Activated CD4-positive, alpha-beta memory T cell treated with anti-CD3 and anti-CD28 coated beads, Interleukin-2, amount 10 ng/mL, durations not matched to agents 7 days and 5 days (primary cell): ENCODE measurements around the gene DCXR. TPM values are rescaled to one million over a fixed set of nuclear protein-coding genes. Genes with fewer than 3 reads are reported as not detected.
"Not testable (repeated sequence)": the region's sequence is repeated elsewhere in the genome, so short reads cannot be mapped to it uniquely, and the experiment has no call there.

Source experiments
- CTCF ChIA-PET: fragments of 350-600 bp; sonication (Branson Sonifier 250); formaldehyde crosslinking; loops from one replicate; lab custom pipeline; 2021; ENCODE audit warnings: antibody characterized with exemption, inconsistent platforms; lab: Charles Lee
- POLR2A ChIA-PET: fragments of 350-600 bp; sonication (Branson Sonifier 250); formaldehyde crosslinking; loops from one replicate; lab custom pipeline; 2021; ENCODE audit warnings: antibody characterized with exemption; lab: Charles Lee
- DNase-seq: peaks from one replicate; pipeline ENCODE4 v3.0.0-alpha.2; 2020
- H3K27ac Mint-ChIP-seq: one replicate; pipeline ENCODE4 v1.8.0; 2021; ENCODE audit warnings: mild to moderate bottlenecking, mixed read lengths
- H3K27me3 Mint-ChIP-seq: one replicate; pipeline ENCODE4 v1.8.0; 2021; ENCODE audit warnings: mixed read lengths
- H3K36me3 Mint-ChIP-seq: one replicate; pipeline ENCODE4 v1.8.0; 2021; ENCODE audit warnings: low read depth, mixed read lengths
- H3K4me1 Mint-ChIP-seq: one replicate; pipeline ENCODE4 v1.8.0; 2021; ENCODE audit warnings: mixed read lengths
- H3K4me3 Mint-ChIP-seq: one replicate; pipeline ENCODE4 v1.8.0; 2021; ENCODE audit warnings: mild to moderate bottlenecking, mixed read lengths
- H3K9me3 Mint-ChIP-seq: one replicate; pipeline ENCODE4 v1.8.0; 2021; ENCODE audit warnings: mixed read lengths
- total RNA-seq, 2 experiments: library from RNA; stranded (reverse); gene quantifications; one replicate each; pipeline ENCODE4 v1.2.3, GENCODE V29; 2021

Gene DCXR
- total RNA-seq, 2 experiments from 2014 or later = 93.9 to 95.2 TPM

DNA sequence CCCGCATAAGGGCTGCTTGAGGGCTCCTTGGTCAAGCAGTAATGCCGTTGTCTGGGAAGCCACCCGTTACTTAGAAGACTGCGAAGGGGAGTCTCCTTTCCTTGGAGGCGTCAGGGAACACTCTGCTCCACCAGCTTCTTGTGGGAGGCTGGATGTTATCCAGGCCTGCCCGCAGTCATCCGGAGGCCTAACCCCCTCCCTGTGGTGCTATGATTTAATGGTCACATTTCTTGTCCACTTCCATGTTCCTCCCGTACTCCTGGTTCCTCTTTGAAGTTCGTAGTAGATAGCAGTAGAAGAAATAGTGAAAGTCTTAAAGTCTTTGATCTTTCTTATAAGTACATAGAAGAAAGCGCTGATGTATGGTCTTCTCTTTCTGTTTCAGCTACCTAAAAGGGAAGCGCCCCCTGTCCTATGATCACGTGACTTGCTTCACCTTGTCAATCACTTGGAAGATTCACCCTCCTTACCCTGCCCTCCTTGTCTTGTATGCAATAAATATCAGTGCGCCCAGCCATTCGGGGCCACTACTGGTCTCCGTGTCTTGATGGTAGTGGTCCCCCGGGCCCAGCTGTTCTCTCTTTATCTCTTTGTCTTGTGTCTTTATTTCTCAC, 1.4 kb upstream of the DCXR start:
- H3K4me3 Mint-ChIP-seq, H3K27me3 Mint-ChIP-seq, DNase-seq, H3K9me3 Mint-ChIP-seq, CTCF ChIA-PET, H3K36me3 Mint-ChIP-seq, H3K27ac Mint-ChIP-seq: not testable (repeated sequence)
- peaks cover 26% of the 10 kb centered on the region for H3K4me1 Mint-ChIP-seq
- POLR2A ChIA-PET = interaction anchor here (1.2 to 5.3 kb wide), 3 partner anchors 9 to 17 kb away, joined by 3 to 41 read pairs (median 27); partner anchors contain the start of genes CENPX, GPS1, LRRC45 and RFNG

DNA sequence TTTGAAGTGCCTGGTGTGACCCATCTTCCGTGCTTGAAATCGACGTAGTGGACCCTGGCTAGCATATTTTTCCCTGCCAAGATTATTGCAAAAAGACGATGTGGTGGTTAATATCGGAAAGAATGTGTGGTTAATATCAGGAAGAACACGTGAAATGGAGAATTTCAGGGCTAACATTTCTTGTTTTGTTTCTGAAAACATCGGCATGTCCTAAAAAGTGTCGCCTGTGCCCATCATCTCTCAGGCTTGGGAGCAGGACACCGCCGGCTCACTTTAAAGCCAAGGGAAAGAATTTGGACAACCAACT, 345 bp upstream of the DCXR start:
- ChIA-PET CTCF (interaction anchor here (0.6 to 1.6 kb wide), 37 partner anchors 8 to 481 kb away, joined by 3 to 43 read pairs (median 4); partner anchors contain the start of genes CENPX, FASN, LRRC45 and MAFG), POLR2A (interaction anchor here (0.6 to 5.3 kb wide), 21 partner anchors 8 to 261 kb away, joined by 3 to 41 read pairs (median 4); partner anchors contain the start of genes ARHGDIA, ASPSCR1, CENPX and DUS1L)
- no peaks in the 10 kb centered on the region for H3K9me3 Mint-ChIP-seq
- peak overlapping the region; percentile 83 for H3K4me3 Mint-ChIP-seq
- no peak for DNase-seq
- H3K27ac Mint-ChIP-seq = peak overlapping the region; percentile 94
- peaks cover 8% of the 10 kb centered on the region for H3K36me3 Mint-ChIP-seq
- H3K27me3 Mint-ChIP-seq = no peaks in the 10 kb centered on the region
- peaks cover 27% of the 10 kb centered on the region for H3K4me1 Mint-ChIP-seq

DNA sequence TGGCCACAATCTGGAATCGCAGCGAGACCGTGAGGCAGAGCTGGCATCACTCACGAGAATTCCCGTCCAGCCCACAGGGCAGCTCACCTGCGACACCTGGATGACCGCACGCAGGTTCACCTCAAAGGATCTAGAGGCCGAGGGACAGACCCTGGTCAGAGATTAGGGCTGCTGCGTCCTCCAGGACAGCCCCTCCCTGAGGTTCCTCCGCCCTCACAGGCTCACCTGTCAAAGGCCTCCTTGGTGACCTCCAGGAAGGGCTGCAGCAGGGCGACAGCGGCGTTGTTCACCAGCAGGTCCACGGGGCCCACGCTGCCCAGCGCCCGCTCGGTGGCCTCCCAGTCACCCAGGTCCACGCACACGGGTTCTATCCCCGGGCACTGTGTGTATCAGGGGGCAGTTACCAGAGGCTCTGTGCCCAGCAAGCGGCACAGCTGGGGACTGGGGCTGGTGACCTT, 834 bp downstream of the DCXR start:
- Mint-ChIP-seq H3K27me3 (no peaks in the 10 kb centered on the region), H3K4me1 (peaks cover 28% of the 10 kb centered on the region), H3K36me3 (peaks cover 8% of the 10 kb centered on the region), H3K4me3 (peak overlapping the region; percentile 83), H3K9me3 (no peaks in the 10 kb centered on the region), H3K27ac (peak overlapping the region; percentile 31)
- no peak for DNase-seq
- ChIA-PET POLR2A (interaction anchor here (0.8 to 5.3 kb wide), 5 partner anchors 14 to 166 kb away, joined by 3 to 41 read pairs (median 5); partner anchors contain the start of genes ARHGDIA, ASPSCR1, CENPX and GPS1), CTCF (interaction anchor here (1.3 kb wide), 1 partner anchor 16 kb away, joined by 3 read pairs; no protein-coding TSS in a partner anchor)

DNA sequence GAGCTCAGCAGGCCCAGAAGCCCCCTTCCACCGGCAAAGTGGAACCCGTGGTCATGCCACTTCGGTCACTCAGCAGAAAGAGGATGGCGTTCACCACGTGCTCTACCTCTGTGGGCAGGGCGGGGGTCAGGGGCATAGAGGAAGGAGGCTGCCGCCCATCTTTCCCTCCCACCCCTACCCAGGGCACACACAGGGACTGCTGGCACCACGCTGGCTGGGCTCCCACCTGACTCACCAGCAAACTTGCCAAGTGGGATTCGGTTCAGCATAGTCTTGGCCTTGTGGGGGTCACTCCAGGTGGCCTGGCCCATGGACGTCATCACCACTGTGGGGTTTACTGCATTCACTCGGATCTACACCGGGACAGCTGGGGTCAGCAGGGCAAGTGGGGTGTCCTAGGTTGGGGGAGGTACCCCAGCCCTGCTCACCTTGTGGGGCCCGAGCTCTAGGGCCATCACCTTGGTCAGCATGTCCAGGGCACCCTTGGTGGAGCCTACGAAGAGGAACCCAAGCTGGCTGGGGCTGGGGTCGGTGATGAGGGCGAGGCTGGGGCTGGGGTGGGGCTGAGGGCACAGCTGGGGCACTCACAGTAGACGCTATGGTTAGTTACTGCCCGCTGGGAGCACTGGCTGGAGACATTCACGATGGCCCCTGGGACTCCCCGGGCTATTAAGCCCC, 1.4 kb downstream of the DCXR start:
- peaks cover 28% of the 10 kb centered on the region for H3K4me1 Mint-ChIP-seq
- ChIA-PET POLR2A (interaction anchor here (0.8 to 5.3 kb wide), 6 partner anchors 14 to 164 kb away, joined by 3 to 41 read pairs (median 6); partner anchors contain the start of genes ASPSCR1, CENPX, GPS1 and LRRC45), CTCF (interaction anchor here (1.3 kb wide), 1 partner anchor 15 kb away, joined by 3 read pairs; no protein-coding TSS in a partner anchor)
- no peak for DNase-seq
- H3K9me3 Mint-ChIP-seq = no peaks in the 10 kb centered on the region
- H3K36me3 Mint-ChIP-seq = peaks cover 8% of the 10 kb centered on the region
- no peaks in the 10 kb centered on the region for H3K27me3 Mint-ChIP-seq
- no peak overlapping the region for H3K27ac Mint-ChIP-seq
- H3K4me3 Mint-ChIP-seq = peak overlapping the region; percentile 83

DNA sequence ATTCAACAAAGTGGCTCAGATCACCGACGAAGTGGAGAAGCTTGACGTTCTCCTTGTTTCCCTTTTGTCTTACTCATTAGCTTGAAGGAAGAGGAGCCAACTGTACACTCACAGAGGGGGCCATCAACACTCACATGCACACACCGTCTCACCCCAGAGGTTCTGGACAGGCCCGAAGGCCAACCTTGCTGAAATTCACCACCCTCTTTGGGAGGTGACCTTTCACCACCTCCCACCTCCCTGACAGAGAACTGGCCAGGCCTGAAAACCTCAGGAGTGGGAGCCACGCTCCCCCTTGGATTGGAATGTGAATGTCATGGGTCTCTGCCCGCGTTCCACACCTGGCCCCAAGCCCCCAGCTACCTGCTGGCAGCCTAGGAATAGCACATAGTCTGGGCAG, 2.0 kb downstream of the DCXR start:
- Mint-ChIP-seq H3K4me1 (peaks cover 27% of the 10 kb centered on the region), H3K27ac (peak overlapping the region; percentile 18), H3K4me3 (peak overlapping the region; percentile 43), H3K9me3 (no peaks in the 10 kb centered on the region), H3K36me3 (peaks cover 8% of the 10 kb centered on the region), H3K27me3 (no peaks in the 10 kb centered on the region)
- ChIA-PET POLR2A (interaction anchor here (0.9 to 5.3 kb wide), 3 partner anchors 14 to 63 kb away, joined by 3 to 41 read pairs (median 6); partner anchors contain the start of genes CENPX and LRRC45), CTCF (interaction anchor here (1.3 kb wide), 1 partner anchor 14 kb away, joined by 3 read pairs; no protein-coding TSS in a partner anchor)
- no peak for DNase-seq

DNA sequence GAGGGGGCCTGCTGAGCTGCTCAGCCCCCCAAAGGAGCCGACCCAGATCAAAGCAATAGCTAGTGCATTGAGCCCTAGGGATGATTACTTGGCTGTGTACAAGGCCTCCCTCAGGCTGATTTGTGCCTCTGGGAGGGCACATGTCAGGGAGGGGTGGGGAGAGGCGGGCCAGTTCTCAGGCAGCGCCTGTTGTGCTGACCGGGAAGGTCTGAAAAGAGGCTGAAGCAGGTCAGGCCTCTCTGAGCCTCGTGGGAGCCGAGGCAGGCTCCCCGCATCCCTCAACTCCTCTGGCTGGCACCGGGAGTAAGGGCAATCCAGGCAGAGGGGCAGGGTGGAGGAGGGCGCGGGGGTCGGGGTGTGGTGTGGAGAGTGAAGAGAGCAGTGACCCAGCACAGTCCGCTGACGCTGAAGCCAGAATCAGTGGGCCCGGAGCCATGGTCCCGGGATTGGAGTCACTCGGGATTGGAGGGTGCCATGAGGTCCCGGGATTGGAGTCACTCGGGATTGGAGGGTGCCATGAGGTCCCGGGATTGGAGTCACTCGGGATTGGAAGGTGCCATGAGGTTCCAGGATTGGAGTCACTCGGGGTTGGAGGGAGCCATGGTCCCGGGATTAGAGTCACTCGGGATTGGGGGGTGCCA, 3.0 kb downstream of the DCXR start:
- Mint-ChIP-seq H3K4me3 (no peak overlapping the region), H3K27me3 (no peaks in the 10 kb centered on the region), H3K4me1 (peaks cover 34% of the 10 kb centered on the region), H3K9me3 (no peaks in the 10 kb centered on the region), H3K36me3 (peaks cover 10% of the 10 kb centered on the region), H3K27ac (no peak overlapping the region)
- ChIA-PET CTCF (no interaction called here), POLR2A (interaction anchor here (1.5 to 5.3 kb wide), 2 partner anchors 13 to 64 kb away, joined by 6 to 41 read pairs; partner anchors contain the start of genes CENPX and LRRC45)
- no peak for DNase-seq

DNA sequence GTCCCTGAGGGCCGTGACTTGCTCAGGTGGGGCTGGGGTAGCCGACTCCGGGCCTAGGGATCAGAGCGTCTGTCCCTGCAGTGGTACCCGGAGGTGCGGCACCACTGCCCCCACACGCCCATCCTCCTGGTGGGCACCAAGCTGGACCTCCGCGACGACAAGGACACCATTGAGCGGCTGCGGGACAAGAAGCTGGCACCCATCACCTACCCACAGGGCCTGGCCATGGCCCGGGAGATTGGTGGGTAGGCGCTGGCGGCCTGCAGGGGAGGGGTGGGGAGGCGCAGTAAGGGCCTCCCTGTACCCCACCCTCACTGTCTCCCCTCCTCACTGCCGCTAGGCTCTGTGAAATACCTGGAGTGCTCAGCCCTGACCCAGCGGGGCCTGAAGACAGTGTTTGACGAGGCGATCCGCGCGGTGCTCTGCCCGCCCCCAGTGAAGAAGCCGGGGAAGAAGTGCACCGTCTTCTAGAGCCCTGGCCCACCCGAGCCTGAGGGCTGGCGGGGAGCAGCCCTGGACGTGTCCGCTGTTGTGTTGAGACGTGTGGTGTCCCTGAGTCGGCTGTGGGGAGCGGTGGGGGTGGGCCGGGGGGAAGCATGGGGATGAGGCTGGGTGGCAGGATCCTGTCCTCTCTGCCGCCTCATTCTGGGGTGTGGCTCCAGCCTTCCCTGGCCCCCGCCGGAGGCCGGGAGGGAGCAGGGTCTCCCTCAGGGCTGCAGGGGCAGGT, 4.0 kb downstream of the DCXR start:
- DNase-seq = no peak
- Mint-ChIP-seq H3K27ac (no peak overlapping the region), H3K4me1 (peaks cover 30% of the 10 kb centered on the region), H3K4me3 (no peak overlapping the region), H3K27me3 (no peaks in the 10 kb centered on the region), H3K9me3 (no peaks in the 10 kb centered on the region), H3K36me3 (peaks cover 10% of the 10 kb centered on the region)
- POLR2A ChIA-PET = interaction anchor here (0.6 to 5.3 kb wide), 2 partner anchors 12 to 335 kb away, joined by 3 to 41 read pairs; partner anchors contain the start of genes CENPX and LRRC45
- CTCF ChIA-PET = no interaction called here

DNA sequence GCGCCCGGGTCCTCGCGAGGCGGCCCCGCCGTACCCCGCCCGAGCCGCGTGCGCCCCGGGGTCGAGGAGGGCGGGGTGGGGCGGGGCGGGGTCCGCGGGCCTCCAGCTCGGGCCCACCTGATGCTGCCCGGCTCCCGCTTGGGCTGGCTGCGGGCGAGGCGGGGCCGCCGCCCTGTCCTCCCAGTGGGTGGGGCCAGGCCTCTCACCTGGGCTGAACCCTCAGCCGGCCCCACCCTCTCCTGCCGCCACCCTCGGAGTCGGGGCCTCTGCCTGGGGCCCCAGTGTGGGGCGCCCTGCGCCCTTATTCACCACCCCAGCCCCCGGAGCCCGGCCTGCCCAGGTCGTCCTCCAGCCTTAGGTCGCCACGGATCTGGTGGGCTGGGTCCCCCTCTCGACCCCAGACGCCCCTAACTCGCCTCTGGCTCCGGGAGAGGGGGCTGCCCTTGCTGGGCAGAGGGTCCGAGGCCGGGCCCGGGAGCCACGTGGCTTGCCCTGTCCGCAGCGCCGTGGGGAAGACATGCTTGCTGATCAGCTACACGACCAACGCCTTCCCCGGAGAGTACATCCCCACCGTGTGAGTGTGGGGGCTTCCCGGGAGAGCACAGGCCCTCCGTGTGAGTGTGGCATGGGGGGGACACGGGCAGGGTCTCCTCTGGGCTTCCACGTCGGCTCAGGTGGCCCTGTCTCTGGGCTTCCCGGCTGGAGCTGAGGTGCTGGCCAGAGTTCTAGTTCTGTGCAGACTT, 5.4 kb downstream of the DCXR start:
- H3K4me3 Mint-ChIP-seq = peak overlapping the region; percentile 37
- no peaks in the 10 kb centered on the region for H3K9me3 Mint-ChIP-seq
- H3K36me3 Mint-ChIP-seq = peaks cover 15% of the 10 kb centered on the region
- peak; percentile 58 for DNase-seq
- CTCF ChIA-PET = no interaction called here
- no peaks in the 10 kb centered on the region for H3K27me3 Mint-ChIP-seq
- H3K4me1 Mint-ChIP-seq = peaks cover 30% of the 10 kb centered on the region
- POLR2A ChIA-PET = interaction anchor here (3.7 kb wide), 1 partner anchor 10 kb away, joined by 15 read pairs; the partner anchor contains the start of gene CENPX
- H3K27ac Mint-ChIP-seq = no peak overlapping the region

DNA sequence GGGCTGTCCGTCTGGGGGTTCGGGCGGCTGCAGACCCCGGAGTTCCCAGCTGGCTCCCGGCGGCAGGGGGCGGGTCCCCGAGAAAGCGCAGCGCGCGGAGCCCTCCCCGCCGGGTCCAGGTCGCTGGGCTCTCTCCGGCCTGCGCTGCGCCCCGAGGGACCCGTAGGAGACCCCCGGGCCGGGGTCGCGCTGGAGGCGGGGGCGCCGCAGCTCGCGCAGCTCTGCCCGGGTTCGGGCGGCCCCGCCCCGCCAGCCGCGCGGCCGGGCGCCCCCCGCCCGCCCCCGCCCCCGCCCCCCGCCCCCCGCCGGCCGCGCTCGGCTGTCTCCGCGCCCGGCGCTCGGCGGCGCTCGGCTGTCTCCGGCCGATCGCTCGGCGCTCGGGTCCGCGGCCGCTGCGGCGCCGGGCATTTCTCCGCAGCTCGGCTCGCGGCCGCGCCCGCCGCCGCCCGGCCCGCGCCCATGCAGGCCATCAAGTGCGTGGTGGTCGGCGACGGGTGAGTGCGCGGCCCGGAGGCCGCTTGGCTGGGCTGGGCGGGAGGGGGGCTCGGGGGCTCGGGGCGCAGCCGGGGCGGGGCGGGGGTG, 6.1 kb downstream of the DCXR start, which contains the start of gene RAC3:
RAC3 (plus strand) TSS at position 376 of the 582 bp plus-strand sequence; CDS start at position 460, 84 bp downstream.
- ChIA-PET POLR2A (interaction anchor here (0.9 to 3.7 kb wide), 6 partner anchors 10 to 175 kb away, joined by 3 to 15 read pairs (median 7); partner anchors contain the start of genes ALYREF, ANAPC11, ARHGDIA and CENPX), CTCF (interaction anchor here (1.2 to 1.3 kb wide), 2 partner anchors 205 to 516 kb away, joined by 3 to 4 read pairs; no protein-coding TSS in a partner anchor)
- H3K27ac Mint-ChIP-seq = peak within 1 kb of the TSS; percentile 56
- peak within 1 kb of the TSS; percentile 78 for H3K4me3 Mint-ChIP-seq
- H3K4me1 Mint-ChIP-seq = peaks cover 30% of the 10 kb centered on the region
- no peaks in the 10 kb centered on the region for H3K27me3 Mint-ChIP-seq
- peaks cover 15% of the 10 kb centered on the region for H3K36me3 Mint-ChIP-seq
- H3K9me3 Mint-ChIP-seq = no peaks in the 10 kb centered on the region
- DNase-seq = no peak

DNA sequence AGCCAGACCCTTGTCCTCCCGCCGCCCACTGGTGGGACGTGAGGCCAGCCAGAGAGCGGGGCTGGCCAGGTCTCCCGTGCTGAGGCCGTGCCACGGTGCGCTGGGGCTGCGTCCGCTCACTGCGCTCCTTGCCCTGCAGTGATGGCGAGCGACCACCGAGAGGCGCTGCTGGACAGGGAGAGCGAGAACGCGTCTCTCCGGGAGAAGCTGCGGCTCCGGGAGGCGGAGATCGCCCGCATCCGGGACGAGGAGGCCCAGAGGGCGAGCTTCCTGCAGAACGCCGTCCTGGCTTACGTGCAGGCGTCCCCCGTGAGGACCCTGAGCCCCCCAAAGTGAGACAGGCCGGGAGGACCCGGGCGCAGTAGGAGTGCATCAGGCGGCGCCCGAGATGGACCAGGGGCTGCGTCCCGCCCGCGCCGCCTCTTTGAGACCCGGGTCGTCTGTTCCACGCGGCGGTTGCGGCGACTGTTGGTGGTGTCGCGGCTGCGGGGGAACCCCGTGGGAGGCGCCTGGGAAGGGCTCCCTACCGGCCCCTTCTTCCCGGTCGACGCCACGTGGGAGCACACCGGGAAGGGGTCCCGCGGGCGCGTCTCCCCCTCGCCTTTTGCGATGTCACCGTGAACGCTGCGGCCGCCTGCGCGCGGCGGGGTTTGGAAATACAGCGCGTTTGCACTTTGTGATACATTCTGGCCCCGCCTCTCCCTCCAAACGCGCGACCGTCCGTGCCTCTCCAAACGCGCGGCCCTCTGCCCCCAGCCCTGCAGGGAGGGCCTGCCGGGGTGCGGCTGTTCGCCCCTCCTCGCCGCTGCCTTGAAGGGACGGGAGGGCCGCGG, 6.8 kb downstream of the DCXR start:
- Mint-ChIP-seq H3K4me1 (peaks cover 31% of the 10 kb centered on the region), H3K27me3 (no peaks in the 10 kb centered on the region), H3K4me3 (peak overlapping the region; percentile 78), H3K36me3 (peaks cover 20% of the 10 kb centered on the region), H3K9me3 (no peaks in the 10 kb centered on the region), H3K27ac (peak overlapping the region; percentile 56)
- peak; percentile 86 for DNase-seq
- POLR2A ChIA-PET = interaction anchor here (0.6 to 3.7 kb wide), 24 partner anchors 7 to 328 kb away, joined by 3 to 15 read pairs (median 3); partner anchors contain the start of genes ALYREF, ANAPC11, ARHGDIA and CENPX
- CTCF ChIA-PET = interaction anchor here (0.6 to 2.3 kb wide), 23 partner anchors 11 to 517 kb away, joined by 3 to 16 read pairs (median 4); partner anchors contain the start of gene CCDC57
